Activated B cell treated with CpG ODN at 0.5 μM for 24 hours (primary cell): Measurements from ENCODE around the gene NUP214. TPM values are rescaled to one million over a fixed set of nuclear protein-coding genes. Genes with fewer than 3 reads are reported as not detected.

Experiments
- ATAC-seq: fragments of 200-7000 bp; cut with Tn5 transposase; one replicate; pipeline ENCODE4 v1.10.0; 2021; ENCODE audit warnings: low read depth, mild to moderate bottlenecking, moderate library complexity
- CTCF ChIA-PET: fragments of 350-600 bp; sonication (Branson Sonifier 250); formaldehyde crosslinking; loops from one replicate; lab custom pipeline; 2021; ENCODE audit warnings: antibody characterized with exemption; lab: Charles Lee
- POLR2A ChIA-PET: fragments of 350-600 bp; sonication (Branson Sonifier 250); formaldehyde crosslinking; loops from one replicate; lab custom pipeline; 2021; ENCODE audit warnings: antibody characterized with exemption; lab: Charles Lee
- DNase-seq: peaks from one replicate; pipeline ENCODE4 v3.0.0; 2022
- H3K27ac Mint-ChIP-seq: one replicate; pipeline ENCODE4 v1.8.0; 2020; ENCODE audit warnings: mixed read lengths
- H3K27me3 Mint-ChIP-seq: one replicate; pipeline ENCODE4 v1.8.0; 2021; ENCODE audit warnings: mixed read lengths
- H3K36me3 Mint-ChIP-seq: one replicate; pipeline ENCODE4 v1.8.0; 2021; ENCODE audit warnings: low read depth, mixed read lengths
- H3K4me1 Mint-ChIP-seq: one replicate; pipeline ENCODE4 v1.8.0; 2021; ENCODE audit warnings: mixed read lengths
- H3K4me3 Mint-ChIP-seq: one replicate; pipeline ENCODE4 v1.8.0; 2020; ENCODE audit warnings: mild to moderate bottlenecking, mixed read lengths
- H3K9me3 Mint-ChIP-seq: one replicate; pipeline ENCODE4 v1.8.0; 2020; ENCODE audit warnings: mixed read lengths
- intact Hi-C: fragments of 100-400 bp; cut with micrococcal nuclease; formaldehyde crosslinking; loops from one replicate; pipeline ENCODE4 v1.15.1; 2024
- total RNA-seq: library from RNA; stranded (reverse); gene quantifications from 2 replicates; pipeline ENCODE4 v1.2.3, GENCODE V29; 2022
- TF ChIP-seq, protein P1 (sequence below): fragments of 200-600 bp; IDR thresholded peaks from one replicate; pipeline ENCODE4 v1.8.0; 2022; ENCODE audit warnings: antibody characterized with exemption, mild to moderate bottlenecking

Gene NUP214
- total RNA-seq, 1 donor from 2014 or later, result 90.9 TPM

DNA sequence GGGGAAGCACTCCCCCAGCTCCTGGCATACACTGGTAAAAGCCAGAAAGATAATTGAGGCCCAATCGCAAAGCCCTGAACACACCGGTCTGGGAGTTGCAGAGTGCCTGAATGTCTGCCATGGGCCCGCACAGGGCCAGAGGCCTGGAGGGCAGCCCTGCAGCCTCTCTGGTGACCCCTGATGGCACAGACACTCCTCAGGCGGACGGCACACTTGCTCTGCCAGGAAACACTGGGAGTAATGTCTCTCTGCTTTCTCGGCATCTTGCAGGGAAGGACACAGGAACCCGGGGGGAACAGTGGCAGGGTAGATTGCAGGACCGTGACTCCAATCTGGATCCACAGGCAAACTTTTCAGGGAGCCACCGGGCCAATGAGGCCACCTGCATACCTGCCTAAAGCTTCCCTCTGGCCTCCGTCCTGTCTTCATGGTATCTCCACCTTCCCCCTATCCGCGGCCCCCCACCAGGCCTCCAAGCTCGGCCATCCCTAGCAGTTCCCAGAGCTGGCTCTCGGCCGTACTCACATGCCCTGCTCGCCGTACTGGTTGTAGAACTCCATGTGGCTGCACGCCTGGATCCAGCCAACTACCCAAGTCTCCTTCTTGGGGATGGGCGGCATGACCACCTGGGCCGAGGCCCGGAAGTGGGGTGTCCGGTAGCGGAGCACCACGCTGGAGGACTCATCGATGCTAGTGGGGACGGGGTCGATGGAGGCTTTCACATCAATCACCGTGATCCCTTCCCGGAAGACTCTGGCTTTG, 150.1 kb downstream of the NUP214 start:
- ATAC-seq, result peak; percentile 22
- DNase-seq, result peak; percentile 46
- peak overlapping the region; percentile 98 for H3K4me3 Mint-ChIP-seq

DNA sequence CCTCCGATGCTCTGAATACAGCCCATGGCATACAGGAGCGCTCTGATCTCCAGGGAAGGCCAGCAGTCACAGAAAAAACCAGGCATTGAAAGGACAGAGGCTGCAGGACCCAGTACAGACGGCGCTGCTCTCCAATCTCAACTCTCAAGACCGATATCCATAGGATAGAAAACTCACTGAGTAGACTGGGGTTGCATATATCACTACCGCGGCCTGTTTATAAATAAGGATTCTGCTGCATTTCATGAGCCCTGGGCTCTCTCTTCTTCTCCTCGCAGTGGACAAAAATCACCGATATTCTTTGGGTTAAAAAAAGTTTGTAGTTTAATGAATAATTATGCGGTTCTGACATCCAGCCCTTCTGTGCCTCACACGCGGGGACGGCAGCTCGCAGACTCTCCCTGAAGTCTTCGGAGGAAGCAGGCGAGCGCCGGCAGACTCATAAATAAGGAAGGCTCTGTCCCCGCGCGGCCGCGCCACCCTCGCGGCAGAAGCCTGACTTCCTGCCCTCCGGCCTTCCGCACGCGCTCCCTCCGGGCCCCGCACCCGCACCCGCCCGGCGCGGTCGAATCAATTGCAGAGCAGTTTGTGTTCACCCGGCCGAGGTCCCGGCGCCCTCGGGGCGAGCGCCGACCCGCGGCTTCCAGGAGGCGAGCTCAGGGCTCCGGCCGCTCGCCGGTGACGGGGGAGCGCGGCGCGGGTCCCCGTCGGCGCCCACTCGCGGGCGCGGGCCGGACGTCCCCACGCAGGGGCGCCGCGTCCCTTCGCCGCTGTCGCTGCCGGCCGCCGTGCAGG, 150.9 kb downstream of the NUP214 start, which contains the start of gene FAM78A:
Gene FAM78A (minus strand): TSS at position 417 of the 795 bp plus-strand sequence. CDS start 331 bp downstream, at position 86.
- Mint-ChIP-seq H3K4me1 (peaks cover 45% of the 10 kb centered on the region), H3K27ac (peak within 1 kb of the TSS; percentile 98), H3K4me3 (peak within 1 kb of the TSS; percentile 98), H3K27me3 (peaks cover 3% of the 10 kb centered on the region), H3K9me3 (no peaks in the 10 kb centered on the region), H3K36me3 (peaks cover 20% of the 10 kb centered on the region)
- peak; percentile 18 for ATAC-seq
- TF ChIP-seq, protein P1, sequence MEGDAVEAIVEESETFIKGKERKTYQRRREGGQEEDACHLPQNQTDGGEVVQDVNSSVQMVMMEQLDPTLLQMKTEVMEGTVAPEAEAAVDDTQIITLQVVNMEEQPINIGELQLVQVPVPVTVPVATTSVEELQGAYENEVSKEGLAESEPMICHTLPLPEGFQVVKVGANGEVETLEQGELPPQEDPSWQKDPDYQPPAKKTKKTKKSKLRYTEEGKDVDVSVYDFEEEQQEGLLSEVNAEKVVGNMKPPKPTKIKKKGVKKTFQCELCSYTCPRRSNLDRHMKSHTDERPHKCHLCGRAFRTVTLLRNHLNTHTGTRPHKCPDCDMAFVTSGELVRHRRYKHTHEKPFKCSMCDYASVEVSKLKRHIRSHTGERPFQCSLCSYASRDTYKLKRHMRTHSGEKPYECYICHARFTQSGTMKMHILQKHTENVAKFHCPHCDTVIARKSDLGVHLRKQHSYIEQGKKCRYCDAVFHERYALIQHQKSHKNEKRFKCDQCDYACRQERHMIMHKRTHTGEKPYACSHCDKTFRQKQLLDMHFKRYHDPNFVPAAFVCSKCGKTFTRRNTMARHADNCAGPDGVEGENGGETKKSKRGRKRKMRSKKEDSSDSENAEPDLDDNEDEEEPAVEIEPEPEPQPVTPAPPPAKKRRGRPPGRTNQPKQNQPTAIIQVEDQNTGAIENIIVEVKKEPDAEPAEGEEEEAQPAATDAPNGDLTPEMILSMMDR, result no peak
- intact Hi-C loops, result loop anchor here (1.0 to 10.0 kb wide), 4 partner anchors 24 to 449 kb away; no protein-coding TSS in a partner anchor
- POLR2A ChIA-PET, result interaction anchor here (0.6 to 17.5 kb wide), 9 partner anchors 10 to 490 kb away, joined by 3 to 593 read pairs (median 6); partner anchors contain the start of genes NUP214 and PLPP7
- DNase-seq, result peak; percentile 61
- CTCF ChIA-PET, result interaction anchor here (1.0 to 2.1 kb wide), 7 partner anchors 20 to 99 kb away, joined by 3 to 9 read pairs (median 5); no protein-coding TSS in a partner anchor

More for the DNA sequence above, 150.1 kb downstream of the NUP214 start:
- Mint-ChIP-seq H3K27ac (peak overlapping the region; percentile 98), H3K27me3 (no peaks in the 10 kb centered on the region), H3K9me3 (no peaks in the 10 kb centered on the region), H3K4me1 (peaks cover 51% of the 10 kb centered on the region), H3K36me3 (peaks cover 20% of the 10 kb centered on the region)
- intact Hi-C loops, result loop anchor here (1.0 to 10.0 kb wide), 6 partner anchors 19 to 449 kb away; no protein-coding TSS in a partner anchor
- ChIA-PET CTCF (interaction anchor here (1.2 to 2.1 kb wide), 10 partner anchors 19 to 97 kb away, joined by 3 to 9 read pairs (median 5); no protein-coding TSS in a partner anchor), POLR2A (interaction anchor here (0.7 to 17.5 kb wide), 9 partner anchors 9 to 150 kb away, joined by 3 to 593 read pairs (median 6); partner anchors contain the start of genes NUP214 and PLPP7)
- TF ChIP-seq, protein P1, result no peak

DNA sequence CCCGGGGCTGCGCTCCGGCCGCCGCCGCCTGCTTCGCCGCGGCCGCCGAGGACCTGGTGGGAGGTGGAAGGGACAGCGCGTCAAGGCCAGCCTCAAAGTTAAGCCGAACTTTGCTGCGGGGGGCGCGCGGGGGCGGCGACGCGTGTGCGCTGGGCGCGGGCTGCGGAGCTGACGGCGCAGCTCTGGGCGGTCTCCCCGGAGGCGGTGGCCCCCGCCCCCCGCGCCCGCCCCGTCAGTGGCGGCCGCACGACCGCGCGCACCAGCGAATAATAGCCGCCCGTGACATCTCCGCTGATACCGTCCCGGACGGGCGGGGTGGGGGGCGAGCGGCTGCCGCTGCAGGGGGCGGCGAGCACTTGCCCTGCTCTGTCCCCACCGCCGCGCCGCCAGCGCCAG, 151.5 kb downstream of the NUP214 start:
- Mint-ChIP-seq H3K4me3 (peak overlapping the region; percentile 55), H3K27ac (no peak overlapping the region), H3K27me3 (peaks cover 7% of the 10 kb centered on the region), H3K36me3 (peaks cover 20% of the 10 kb centered on the region), H3K9me3 (no peaks in the 10 kb centered on the region), H3K4me1 (peaks cover 42% of the 10 kb centered on the region)
- TF ChIP-seq, protein P1, result no peak
- DNase-seq, result no peak
- CTCF ChIA-PET, result interaction anchor here (1.0 to 1.8 kb wide), 5 partner anchors 21 to 99 kb away, joined by 3 to 7 read pairs (median 5); no protein-coding TSS in a partner anchor
- peak; percentile 25 for ATAC-seq
- POLR2A ChIA-PET, result interaction anchor here (0.6 to 17.5 kb wide), 8 partner anchors 12 to 491 kb away, joined by 3 to 593 read pairs (median 6); partner anchors contain the start of gene PLPP7
- intact Hi-C loops, result loop anchor here (1.0 to 10.0 kb wide), 5 partner anchors 8 to 448 kb away; no protein-coding TSS in a partner anchor

DNA sequence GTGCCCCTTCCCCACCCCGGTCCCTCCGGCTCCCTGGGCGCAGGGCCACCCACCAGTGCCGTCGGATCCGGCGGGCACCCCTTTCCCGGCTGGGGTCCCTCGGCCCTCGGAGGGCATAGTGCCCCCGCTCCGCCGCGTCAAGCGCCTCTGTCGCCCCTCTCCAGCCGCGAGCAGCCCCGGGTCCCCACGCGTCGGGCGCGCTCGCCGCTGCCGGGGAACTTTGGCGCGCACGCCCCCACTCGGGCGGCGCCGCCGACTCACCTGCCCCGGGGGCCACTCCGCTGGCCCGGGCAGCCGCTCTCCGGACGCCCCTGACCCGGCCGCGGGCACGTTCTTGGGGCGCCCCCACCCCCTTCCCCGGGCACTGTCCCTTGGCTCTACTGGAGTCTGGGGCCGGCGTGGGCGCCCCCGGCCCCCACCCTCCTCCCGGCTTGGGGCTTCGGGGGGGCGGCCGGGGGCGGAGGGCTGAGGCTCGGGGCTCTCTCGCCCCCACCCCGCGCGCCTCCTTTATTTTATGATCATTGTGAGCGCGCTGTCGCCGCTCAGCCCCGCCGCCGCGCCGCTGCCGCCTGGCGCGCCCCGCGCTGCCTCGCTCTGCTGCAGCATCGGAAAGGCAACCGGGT, 152.0 kb downstream of the NUP214 start:
- peak overlapping the region; percentile 32 for H3K4me3 Mint-ChIP-seq
- no peaks in the 10 kb centered on the region for H3K9me3 Mint-ChIP-seq
- H3K27me3 Mint-ChIP-seq, result peaks cover 12% of the 10 kb centered on the region
- TF ChIP-seq, protein P1, result no peak
- ATAC-seq, result peak; percentile 13
- intact Hi-C loops, result loop anchor here (1.0 to 10.0 kb wide), 3 partner anchors 8 to 447 kb away; no protein-coding TSS in a partner anchor
- no peak overlapping the region for H3K27ac Mint-ChIP-seq
- POLR2A ChIA-PET, result interaction anchor here (0.6 to 17.5 kb wide), 8 partner anchors 12 to 186 kb away, joined by 3 to 593 read pairs (median 6); partner anchors contain the start of gene PLPP7
- CTCF ChIA-PET, result interaction anchor here (1.8 kb wide), 1 partner anchor 40 kb away, joined by 5 read pairs; no protein-coding TSS in a partner anchor
- H3K36me3 Mint-ChIP-seq, result peaks cover 20% of the 10 kb centered on the region
- DNase-seq, result no peak
- peaks cover 42% of the 10 kb centered on the region for H3K4me1 Mint-ChIP-seq
